Mucosa of descending colon (tissue), 3 donors: ENCODE measurements around the gene VCL. TPM values are rescaled to one million over a fixed set of nuclear protein-coding genes. Genes with fewer than 3 reads are reported as not detected.

Source experiments
- ATAC-seq: fragments of 200-7000 bp; cut with Tn5 transposase; one replicate; pipeline ENCODE4 v1.9.1; 2020; ENCODE audit warnings: mild to moderate bottlenecking, moderate library complexity
- DNase-seq, 3 donors: peaks; one replicate each; pipeline ENCODE4 v3.0.0-alpha.2; 2020
- H3K36me3 ChIP-seq: fragments of 200-600 bp; one replicate; pipeline ENCODE4 v1.8.0; 2021; ENCODE audit warnings: low read depth, mild to moderate bottlenecking
- H3K4me1 ChIP-seq: fragments of 200-600 bp; one replicate; pipeline ENCODE4 v1.8.0; 2021; ENCODE audit warnings: low read depth, mild to moderate bottlenecking
- H3K4me3 ChIP-seq: fragments of 200-600 bp; one replicate; pipeline ENCODE4 v1.8.0; 2021; ENCODE audit warnings: mild to moderate bottlenecking
- H3K9me3 ChIP-seq: fragments of 200-600 bp; one replicate; pipeline ENCODE4 v1.8.0; 2021; ENCODE audit warnings: mild to moderate bottlenecking
- CTCF ChIP-seq: fragments of 200-600 bp; IDR thresholded peaks from one replicate; pipeline ENCODE4 v1.8.0; 2022; ENCODE audit warnings: antibody characterized with exemption, mild to moderate bottlenecking
- intact Hi-C, 2 donors: fragments of 100-400 bp; cut with DNase I in 1 of 2; cut with micrococcal nuclease in 1 of 2; formaldehyde crosslinking; loops; one replicate each; pipeline versions ENCODE4 v1.11.0 to v1.11.1; 2022; cut with DNase I, micrococcal nuclease
- total RNA-seq, 3 donors: library from RNA; stranded (reverse); fragmentation: NEBNext Ultra II Directional in 2 of 3; extraction: Animal tissue kit (Norgen Biotek cat#: 25700) in 2 of 3; gene quantifications; one replicate each; pipeline versions ENCODE4 v1.2.1 to v1.2.4, GENCODE V29; 2021 to 2023
- donor health status: DM: no; HTN: no; CAD: no; lungs with moderate emphysema.
- donor health status: DM: no; HTN: no; CAD: no.
- donor health status: DM: no; HTN: yes; CAD: no.

The VCL gene
- total RNA-seq, 3 donors from 2014 or later: 114 to 292 (median 117) TPM

- H3K4me1 ChIP-seq: no peaks in the 10 kb centered on the region
- ATAC-seq: no peak
- no peak for TF ChIP-seq CTCF
- no peak for DNase-seq
- intact Hi-C loops: no loop called here
- H3K36me3 ChIP-seq: no peaks in the 10 kb centered on the region
- no peaks in the 10 kb centered on the region for H3K9me3 ChIP-seq
- H3K4me3 ChIP-seq: no peak overlapping the region
These were observed 165.6 kb downstream of the VCL start for GRCh38 chr10:74163319-74164068.

GRCh38 chr10:74164716-74165529 is 167.0 kb downstream of the VCL start:
- no peak for DNase-seq
- intact Hi-C loops: no loop called here
- no peaks in the 10 kb centered on the region for H3K4me1 ChIP-seq
- TF ChIP-seq CTCF: no peak
- ATAC-seq: no peak
- no peak overlapping the region for H3K4me3 ChIP-seq
- H3K36me3 ChIP-seq: no peaks in the 10 kb centered on the region
- no peaks in the 10 kb centered on the region for H3K9me3 ChIP-seq

- Histone ChIP-seq H3K4me1 (no peaks in the 10 kb centered on the region), H3K36me3 (no peaks in the 10 kb centered on the region), H3K9me3 (no peaks in the 10 kb centered on the region), H3K4me3 (no peak overlapping the region)
- no peak for TF ChIP-seq CTCF
- no peak for DNase-seq
- no peak for ATAC-seq
- intact Hi-C loops: no loop called here
These were observed 167.6 kb downstream of the VCL start for GRCh38 chr10:74165530-74165901.

- no peak for DNase-seq
- TF ChIP-seq CTCF: no peak
- H3K36me3 ChIP-seq: no peaks in the 10 kb centered on the region
- no peaks in the 10 kb centered on the region for H3K9me3 ChIP-seq
- H3K4me3 ChIP-seq: no peak overlapping the region
- no peaks in the 10 kb centered on the region for H3K4me1 ChIP-seq
- peak; percentile 8 for ATAC-seq
- intact Hi-C loops: no loop called here
These were observed 169.5 kb downstream of the VCL start for GRCh38 chr10:74167443-74167842.

Other genes with a start within 250 kb of the VCL start
- 10 to 100 TPM; 19.8 to 26.2 (median 22.7) TPM for gene CHCHD1, start 216.1 kb upstream of the VCL start, total RNA-seq
- gene ZSWIM8, start 212.5 kb upstream of the VCL start, total RNA-seq: 100 to 1,000 TPM in 1 of 3 donors, 10 to 100 TPM in 2; 72.5 to 119 (median 90.1) TPM
- 10 to 100 TPM; 26.7 to 39.0 (median 29.0) TPM for gene NDST2, start 186.5 kb upstream of the VCL start, total RNA-seq
- gene CAMK2G, start 123.6 kb upstream of the VCL start, total RNA-seq: 100 to 1,000 TPM in 1 of 3 donors, 10 to 100 TPM in 2; 53.5 to 141 (median 57.2) TPM
- gene PLAU, start 87.0 kb upstream of the VCL start, total RNA-seq: 10 to 100 TPM in 1 of 3 donors, 1 to 10 TPM in 2; 4.6 to 10.3 (median 5.8) TPM
- 10 to 100 TPM; 25.3 to 36.9 (median 33.7) TPM for gene AP3M1, start 152.7 kb downstream of the VCL start, total RNA-seq
- 10 to 100 TPM; 13.8 to 24.0 (median 22.9) TPM for gene ADK, start 153.1 kb downstream of the VCL start, total RNA-seq